NCI-H1417 (cell line): ENCODE results near the gene BMPR1B.

Source experiments
- DNase-seq, 3 experiments: peaks; one replicate each; lab custom pipeline; 2025; lab: John Stamatoyannopoulos, UW

The BMPR1B gene

DNA sequence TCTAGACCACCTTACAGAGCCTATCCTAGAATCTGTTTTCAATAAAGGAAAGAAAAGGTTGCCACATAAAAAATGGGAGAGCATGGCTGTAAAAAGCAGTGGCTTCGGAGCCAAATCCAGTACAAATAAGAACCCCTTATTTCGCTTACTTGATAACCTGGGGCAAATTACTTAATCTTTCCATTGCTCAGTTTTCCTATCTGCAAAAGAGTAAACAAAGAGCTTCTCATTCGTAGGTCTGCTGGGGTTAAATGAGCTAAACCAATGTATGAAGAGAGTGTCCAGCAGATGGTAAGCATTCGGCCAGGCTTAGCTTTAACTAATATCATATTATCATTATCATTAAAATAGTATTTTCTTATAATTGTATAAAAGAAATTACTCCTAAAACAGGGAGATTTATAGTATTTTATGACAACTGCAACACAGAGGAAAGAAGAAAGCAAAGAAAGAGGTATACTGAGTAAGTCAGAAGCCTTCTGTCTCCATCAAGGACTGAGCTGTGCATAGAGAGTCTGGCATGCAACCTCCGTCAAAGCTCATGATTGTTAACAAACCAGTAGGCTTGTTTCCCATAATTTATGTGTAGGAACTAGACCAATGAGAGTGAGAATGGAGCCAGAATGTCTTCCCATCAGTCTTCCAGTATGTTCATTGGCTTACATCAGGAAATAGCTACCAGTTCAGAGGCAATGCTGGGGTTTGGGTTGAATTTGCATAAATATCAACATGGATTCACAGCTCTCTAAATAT is 426.1 kb downstream of the BMPR1B start:
- no peak for DNase-seq

- DNase-seq: no peak
These were observed 428.9 kb downstream of the BMPR1B start for GRCh38 chr4:95186666-95187065.

- DNase-seq: no peak
These were observed 431.1 kb downstream of the BMPR1B start for GRCh38 chr4:95188701-95189370.

DNA sequence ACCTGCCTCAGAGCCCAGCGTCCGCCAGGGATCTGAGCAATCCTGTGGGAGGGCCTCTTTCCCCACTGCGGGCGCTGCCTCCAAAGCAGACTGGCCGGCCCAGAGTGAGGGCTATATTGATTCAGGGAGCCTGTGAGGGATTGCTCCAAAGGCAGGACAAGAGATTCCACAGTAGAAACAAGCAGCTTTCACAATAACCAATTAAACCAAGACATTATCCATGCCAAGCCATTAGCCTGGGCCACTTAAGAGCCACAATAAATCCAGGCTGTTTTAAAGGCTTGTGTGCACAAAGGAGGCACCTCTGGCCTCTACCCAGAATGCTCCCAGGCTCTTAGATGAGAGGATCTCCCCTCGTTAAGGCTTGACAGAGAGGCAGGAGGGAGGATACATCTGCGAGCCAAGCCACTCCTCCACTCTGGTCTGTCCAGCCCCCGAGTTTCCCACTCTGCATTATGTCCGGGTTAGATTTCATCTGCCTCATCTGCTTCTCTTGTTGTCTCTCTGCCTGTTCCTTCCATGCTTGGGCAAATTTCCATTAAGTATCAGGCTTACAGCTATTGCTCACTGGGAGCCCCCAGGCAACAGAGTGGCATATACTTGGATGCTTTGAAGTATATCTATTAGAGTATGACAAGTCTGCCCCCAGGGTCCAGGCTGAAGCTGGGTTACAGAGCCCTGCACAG is 433.1 kb downstream of the BMPR1B start:
- DNase-seq: peak; percentile 52 to 90 (median 86)

DNA sequence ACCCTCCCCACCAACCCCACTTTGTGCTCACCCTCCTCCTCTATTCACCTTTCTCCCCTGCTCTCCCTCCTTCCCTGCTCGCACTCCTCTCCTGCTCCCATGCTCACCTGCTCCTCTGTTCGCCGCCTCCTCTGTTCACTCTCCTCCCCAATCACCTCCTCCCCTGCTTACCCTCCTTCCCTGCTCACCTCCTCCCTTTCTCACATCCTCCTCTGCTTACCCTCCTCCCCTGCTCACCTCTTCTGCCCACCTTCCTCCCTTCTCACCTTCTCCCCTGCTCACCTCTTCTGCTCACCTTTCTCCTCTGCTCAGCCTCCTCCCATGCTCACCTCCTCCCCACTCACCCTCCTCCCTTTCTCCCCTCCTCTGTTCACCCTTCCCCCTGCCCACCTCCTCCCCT is 433.8 kb downstream of the BMPR1B start:
- DNase-seq: no peak

- DNase-seq: peak in 2 of 3 experiments; percentile 4 to 41
These were observed 435.9 kb downstream of the BMPR1B start for GRCh38 chr4:95193391-95194224.

DNA sequence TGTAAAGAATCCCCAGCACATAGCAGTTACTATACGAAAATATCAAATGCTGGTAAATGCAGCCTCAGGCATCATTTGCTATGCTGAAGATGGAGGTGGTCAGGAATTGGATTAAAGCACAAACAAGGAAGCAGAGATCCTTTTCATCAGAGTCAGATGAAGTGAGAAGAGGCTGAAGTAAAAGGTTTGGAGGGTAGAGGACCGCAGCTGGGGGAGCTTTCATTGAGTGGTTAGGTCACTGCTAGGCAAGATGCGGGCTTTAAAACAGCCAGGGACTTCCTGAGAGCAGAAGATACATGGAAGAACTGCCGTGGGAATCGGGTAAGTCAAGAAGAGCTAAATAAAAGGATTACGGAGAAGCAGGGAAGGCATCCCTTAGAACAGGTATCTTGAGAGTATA is 439.6 kb downstream of the BMPR1B start:
- no peak for DNase-seq

GRCh38 chr4:95198961-95199360 is 441.2 kb downstream of the BMPR1B start:
- DNase-seq: no peak

DNA sequence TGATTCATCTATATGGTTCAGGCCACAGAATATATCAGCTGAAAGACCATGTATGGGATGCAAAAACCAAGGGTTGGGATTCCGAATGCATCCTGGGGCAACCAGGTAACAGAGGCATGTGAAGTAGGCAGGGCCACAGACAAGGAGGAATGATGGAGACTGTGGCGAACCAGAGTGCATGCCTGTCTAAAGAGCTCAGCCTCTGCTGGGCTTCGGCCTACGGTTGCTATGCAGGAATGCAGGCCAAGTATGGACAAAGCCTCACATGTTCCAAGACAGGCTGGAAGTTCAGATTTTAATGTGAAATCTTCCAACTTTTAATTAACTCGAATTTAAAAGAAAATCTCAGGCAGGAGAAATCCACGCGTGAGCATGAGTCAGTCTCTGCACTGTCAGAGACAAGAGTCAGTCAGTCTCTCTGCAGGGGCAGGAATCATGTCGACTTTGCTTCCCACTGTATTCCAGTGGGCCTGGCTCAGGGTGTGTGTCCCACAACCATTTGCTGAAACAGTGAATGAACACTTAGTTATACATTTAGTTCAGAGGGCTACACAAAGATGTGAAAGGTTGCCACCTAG is 446.6 kb downstream of the BMPR1B start:
- no peak for DNase-seq

- DNase-seq: peak in 2 of 3 experiments; percentile 11 to 54
These were observed 447.1 kb downstream of the BMPR1B start for GRCh38 chr4:95204873-95205272.
